NCI-H2171 treated with DMSO at 0.1 percent for 48 hours (cell line): ENCODE measurements around the gene IRGQ.

ENCODE experiments used
- DNase-seq: peaks from one replicate; lab custom pipeline; 2025; lab: John Stamatoyannopoulos, UW

IRGQ gene

GRCh38 chr19:43540381-43540780 is 55.6 kb downstream of the IRGQ start:
- DNase-seq = no peak

GRCh38 chr19:43538922-43539321 is 57.0 kb downstream of the IRGQ start:
- DNase-seq = no peak

DNA sequence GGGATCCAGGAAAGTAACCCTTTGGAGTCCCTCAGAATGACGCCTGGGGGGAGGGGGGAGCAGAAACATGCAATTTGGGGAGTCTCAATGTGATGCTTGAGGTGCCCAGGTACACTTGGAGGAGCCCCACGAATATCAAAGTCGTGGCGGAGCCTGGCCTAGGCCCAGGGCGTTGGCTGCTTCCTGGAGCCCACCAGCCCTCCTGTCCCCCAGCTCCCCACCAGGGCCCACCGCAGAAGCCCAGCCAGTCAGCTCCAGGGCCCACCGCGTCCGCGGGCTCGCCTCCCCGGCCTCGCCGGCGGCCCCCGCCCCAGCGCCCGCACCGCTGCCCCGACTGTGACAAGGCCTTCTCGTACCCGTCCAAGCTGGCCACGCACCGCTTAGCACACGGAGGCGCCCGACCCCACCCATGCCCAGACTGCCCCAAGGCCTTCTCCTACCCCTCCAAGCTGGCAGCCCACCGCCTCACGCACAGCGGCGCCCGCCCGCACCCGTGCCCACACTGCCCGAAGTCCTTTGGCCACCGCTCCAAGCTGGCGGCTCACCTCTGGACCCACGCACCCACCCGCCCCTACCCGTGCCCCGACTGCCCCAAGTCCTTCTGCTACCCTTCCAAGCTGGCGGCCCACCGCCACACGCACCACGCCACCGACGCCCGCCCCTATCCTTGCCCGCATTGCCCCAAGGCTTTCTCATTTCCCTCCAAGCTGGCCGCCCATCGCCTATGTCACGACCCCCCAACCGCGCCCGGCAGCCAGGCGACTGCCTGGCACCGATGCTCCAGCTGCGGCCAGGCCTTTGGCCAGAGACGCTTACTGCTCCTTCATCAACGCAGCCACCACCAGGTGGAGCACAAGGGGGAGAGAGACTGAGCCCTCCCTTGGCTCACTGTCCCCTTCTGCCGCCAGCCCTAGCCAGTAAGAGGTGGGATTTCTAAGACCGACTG is 60.8 kb downstream of the IRGQ start:
- no peak for DNase-seq
